Adrenal gland (tissue), 12 donors: Measurements from ENCODE around the gene SEC14L6. TPM values are rescaled to one million over a fixed set of nuclear protein-coding genes. Genes with fewer than 3 reads are reported as not detected.
A peak's percentile ranks its signal among the peaks of the same experiment; 100 is the strongest.

Experiments used
- DNase-seq, 7 donors: peaks; one replicate each; pipeline ENCODE4 v3.0.0-alpha.2; 2019 to 2020
- H3K27ac ChIP-seq, 5 donors: fragments of 200-600 bp; sonication (generic) in 4 of 5; 1 replicate in 3 of 5; 2 replicates in 2 of 5; pipeline versions ENCODE4 v1.5.1 to v1.8.0; 2016 to 2020; ENCODE audit warnings: mild to moderate bottlenecking in 1 of 5
- H3K27me3 ChIP-seq: fragments of 200-600 bp; 2 replicates; pipeline ENCODE4 v1.8.0; 2021
- H3K36me3 ChIP-seq, 2 donors: fragments of 200-600 bp; replicated peaks in 1 of 2; 1 replicate in 1 of 2; 2 replicates in 1 of 2; pipeline versions ENCODE4 v1.5.1 to v1.8.0; 2018 to 2022
- H3K4me1 ChIP-seq, 2 donors: fragments of 200-600 bp; replicated peaks in 1 of 2; 1 replicate in 1 of 2; 2 replicates in 1 of 2; pipeline versions ENCODE4 v1.5.1 to v1.8.0; 2018 to 2021
- H3K4me3 ChIP-seq, 4 donors: fragments of 200-600 bp; sonication (generic) in 3 of 4; one replicate each; pipeline ENCODE4 v1.5.1; 2016 to 2018
- H3K9me3 ChIP-seq, 3 donors: fragments of 200-600 bp; sonication (generic) in 1 of 3; replicated peaks in 1 of 3; 1 replicate in 2 of 3; 2 replicates in 1 of 3; pipeline versions ENCODE4 v1.5.1 to v1.8.0; 2016 to 2021
- POLR2A ChIP-seq, 2 donors: fragments of 450-650 bp; IDR thresholded peaks; one replicate each; pipeline ENCODE4 v1.6.1; 2017; ENCODE audit warnings: antibody characterized with exemption in 2 of 2, mild to moderate bottlenecking in 2 of 2, moderate library complexity in 1 of 2
- WGBS, 4 donors: extraction: QIAGEN DNeasy Blood & Tissue Kit in 2 of 4; methylation state at CpG; one replicate each; pipeline versions ENCODE4 v1.1.5 to v1.1.7; 2013 to 2017; 5-methylcytosine and 5-hydroxymethylcytosine counted together
- intact Hi-C, 2 donors: fragments of 100-400 bp; cut with DNase I; formaldehyde crosslinking; loops; one replicate each; pipeline versions ENCODE4 v1.14.1 to v1.15.0; 2022 to 2023
- polyA plus RNA-seq, 3 donors: library from polyadenylated mRNA; stranded (reverse); fragments of 200-250 nt in 2 of 3; fragments of 350-450 nt in 1 of 3; fragmentation: Illumina TruSeq in 1 of 3; extraction: RNeasy Lipid Tissue Mini Kit (QIAGEN cat#74804) in 1 of 3; gene quantifications; one replicate each; pipeline ENCODE4 v1.2.3, GENCODE V29; 2013 to 2014
- total RNA-seq, 9 donors: library from RNA; depleted of rRNA in 4 of 9; stranded (reverse); fragments of >200 nt in 4 of 9; fragments of 120-200 nt in 1 of 9; fragmentation: NEBNext Ultra II Directional in 1 of 9; extraction: Animal tissue kit (Norgen Biotek cat#: 25700) in 1 of 9; gene quantifications; one replicate each; pipeline versions ENCODE4 v1.1.0 to v1.2.4, GENCODE V29; 2013 to 2023
- TF ChIP-seq, protein P1 (sequence below), 6 experiments: fragments of 450-650 bp in 4 of 6; fragments of 200-600 bp in 2 of 6; sonication (generic) in 1 of 6; IDR thresholded peaks; 1 replicate in 5 of 6; 2 replicates in 1 of 6; pipeline versions ENCODE4 v1.5.1 to v1.8.0; 2016 to 2021; ENCODE audit warnings: antibody characterized with exemption in 6 of 6, mild to moderate bottlenecking in 2 of 6, moderate library complexity in 1 of 6
- donor health status: healthy with polysubstance abuse.
- donor health status: Bipolar disorder and iron deficiency.
- donor health status: DM: yes; HTN: yes; CAD: no.
- donor health status: DM: no; HTN: no; CAD: no.
- donor health status: DM: no; HTN: no; CAD: no.
- donor health status: DM: yes; HTN: yes; CAD: no.

Gene SEC14L6
- total and polyA plus RNA-seq, 12 donors: 0.19 to 4.3 (median 1.2) TPM; not detected in 1

DNA sequence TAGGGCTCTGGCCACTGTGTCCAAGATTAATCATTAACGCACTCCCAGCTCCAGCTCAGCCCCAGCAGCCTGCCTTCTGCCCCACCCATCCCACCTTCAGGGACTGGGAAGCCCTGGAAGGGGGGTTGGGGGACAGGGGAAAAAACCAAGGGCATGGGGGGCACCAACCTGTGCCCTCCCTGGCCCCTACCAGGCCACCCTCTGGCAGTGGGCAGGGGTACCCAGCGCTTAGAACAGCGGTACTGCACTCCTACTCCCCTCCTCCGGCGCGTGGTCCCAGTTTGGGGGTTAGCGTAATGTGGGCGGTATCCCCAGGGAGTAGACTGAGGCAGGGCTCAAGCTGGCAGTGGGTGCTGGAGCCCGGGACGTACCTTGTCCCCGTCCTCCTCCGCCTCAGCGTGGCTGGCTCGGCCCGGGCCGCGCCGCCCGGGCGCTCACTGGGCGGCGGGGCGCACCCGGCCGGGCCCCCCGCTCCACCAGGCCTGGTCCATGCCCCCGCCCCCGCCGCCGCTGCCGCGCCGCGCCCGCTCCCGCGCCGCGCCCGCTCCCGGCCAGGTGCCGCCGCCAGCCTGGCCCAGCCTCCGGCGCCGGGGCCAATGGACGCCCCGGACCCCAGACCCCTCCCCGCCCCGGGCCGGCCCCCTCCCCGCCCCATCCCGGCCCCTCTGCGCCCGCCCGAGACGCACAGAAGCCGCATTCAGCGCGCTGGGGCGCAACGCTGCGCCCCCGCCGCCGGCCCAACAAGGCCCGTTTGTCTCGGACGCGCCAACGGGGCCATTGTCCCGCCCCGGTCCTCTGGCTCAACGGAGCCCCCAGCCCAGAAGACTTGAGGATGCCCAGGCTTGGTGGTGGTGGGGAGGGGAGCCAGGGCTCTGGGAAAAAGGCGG lies 27.8 kb upstream of the SEC14L6 start, which contains the start of gene GAL3ST1:
GAL3ST1 (minus strand) TSS at position 571 of the 887 bp plus-strand sequence. CDS start 17,273 bp downstream, outside the sequence.
- no peak for DNase-seq
- Histone ChIP-seq H3K4me3 (no peak within 1 kb of the TSS), H3K27me3 (no peaks in the 10 kb centered on the region), H3K9me3 (no peaks in the 10 kb centered on the region), H3K36me3 (peaks cover 0 to 36% of the 10 kb centered on the region in 2 donors), H3K4me1 (peaks cover 0 to 4% of the 10 kb centered on the region in 2 donors), H3K27ac (peak within 1 kb of the TSS in 1 of 5 donors; percentile 40)
- TF ChIP-seq, protein P1, sequence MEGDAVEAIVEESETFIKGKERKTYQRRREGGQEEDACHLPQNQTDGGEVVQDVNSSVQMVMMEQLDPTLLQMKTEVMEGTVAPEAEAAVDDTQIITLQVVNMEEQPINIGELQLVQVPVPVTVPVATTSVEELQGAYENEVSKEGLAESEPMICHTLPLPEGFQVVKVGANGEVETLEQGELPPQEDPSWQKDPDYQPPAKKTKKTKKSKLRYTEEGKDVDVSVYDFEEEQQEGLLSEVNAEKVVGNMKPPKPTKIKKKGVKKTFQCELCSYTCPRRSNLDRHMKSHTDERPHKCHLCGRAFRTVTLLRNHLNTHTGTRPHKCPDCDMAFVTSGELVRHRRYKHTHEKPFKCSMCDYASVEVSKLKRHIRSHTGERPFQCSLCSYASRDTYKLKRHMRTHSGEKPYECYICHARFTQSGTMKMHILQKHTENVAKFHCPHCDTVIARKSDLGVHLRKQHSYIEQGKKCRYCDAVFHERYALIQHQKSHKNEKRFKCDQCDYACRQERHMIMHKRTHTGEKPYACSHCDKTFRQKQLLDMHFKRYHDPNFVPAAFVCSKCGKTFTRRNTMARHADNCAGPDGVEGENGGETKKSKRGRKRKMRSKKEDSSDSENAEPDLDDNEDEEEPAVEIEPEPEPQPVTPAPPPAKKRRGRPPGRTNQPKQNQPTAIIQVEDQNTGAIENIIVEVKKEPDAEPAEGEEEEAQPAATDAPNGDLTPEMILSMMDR (IDR thresholded peaks at IDR 0.05): no peak
- no peak for TF ChIP-seq POLR2A (IDR thresholded peaks at IDR 0.05)
- 7 to 40% (median 13%) methylated on average over 1 to 69 of the region's 75 CpGs for WGBS, 4 donors
- intact Hi-C loops: no loop called here

DNA sequence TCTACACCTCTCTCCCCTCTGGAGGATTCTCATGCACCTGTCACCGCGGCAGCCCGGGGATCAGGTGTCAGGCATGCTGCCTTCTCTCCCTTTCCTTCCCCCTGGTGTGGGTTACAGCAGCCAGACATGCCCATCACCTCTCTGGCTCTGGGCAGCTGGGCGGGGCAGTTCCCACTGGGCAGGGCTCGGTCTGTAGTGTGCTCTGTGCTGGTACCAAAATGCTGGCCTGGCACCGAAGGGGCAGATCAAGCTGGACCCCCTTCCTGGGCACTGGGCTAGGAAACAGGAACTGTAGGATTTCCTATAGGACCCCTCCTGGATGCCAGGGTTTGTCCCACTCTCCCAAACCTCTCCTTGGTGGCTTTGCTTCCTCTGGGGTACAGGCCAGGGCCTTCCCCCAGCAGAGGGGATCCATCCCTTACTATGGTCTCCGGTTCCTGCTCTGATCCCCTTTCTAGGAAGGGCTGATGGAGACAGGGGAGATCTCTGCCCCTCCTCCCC lies 27.1 kb upstream of the SEC14L6 start:
- 45 to 60% (median 49%) methylated on average over 3 to 7 of the region's 7 CpGs for WGBS, 4 donors
- no peak for DNase-seq
- Histone ChIP-seq H3K4me3 (no peak overlapping the region), H3K4me1 (peaks cover 0 to 4% of the 10 kb centered on the region in 2 donors), H3K27me3 (no peaks in the 10 kb centered on the region), H3K36me3 (peaks cover 0 to 29% of the 10 kb centered on the region in 2 donors), H3K9me3 (no peaks in the 10 kb centered on the region), H3K27ac (no peak overlapping the region)
- intact Hi-C loops: no loop called here
- TF ChIP-seq, protein P1 (IDR thresholded peaks at IDR 0.05): no peak
- TF ChIP-seq POLR2A (IDR thresholded peaks at IDR 0.05): no peak

DNA sequence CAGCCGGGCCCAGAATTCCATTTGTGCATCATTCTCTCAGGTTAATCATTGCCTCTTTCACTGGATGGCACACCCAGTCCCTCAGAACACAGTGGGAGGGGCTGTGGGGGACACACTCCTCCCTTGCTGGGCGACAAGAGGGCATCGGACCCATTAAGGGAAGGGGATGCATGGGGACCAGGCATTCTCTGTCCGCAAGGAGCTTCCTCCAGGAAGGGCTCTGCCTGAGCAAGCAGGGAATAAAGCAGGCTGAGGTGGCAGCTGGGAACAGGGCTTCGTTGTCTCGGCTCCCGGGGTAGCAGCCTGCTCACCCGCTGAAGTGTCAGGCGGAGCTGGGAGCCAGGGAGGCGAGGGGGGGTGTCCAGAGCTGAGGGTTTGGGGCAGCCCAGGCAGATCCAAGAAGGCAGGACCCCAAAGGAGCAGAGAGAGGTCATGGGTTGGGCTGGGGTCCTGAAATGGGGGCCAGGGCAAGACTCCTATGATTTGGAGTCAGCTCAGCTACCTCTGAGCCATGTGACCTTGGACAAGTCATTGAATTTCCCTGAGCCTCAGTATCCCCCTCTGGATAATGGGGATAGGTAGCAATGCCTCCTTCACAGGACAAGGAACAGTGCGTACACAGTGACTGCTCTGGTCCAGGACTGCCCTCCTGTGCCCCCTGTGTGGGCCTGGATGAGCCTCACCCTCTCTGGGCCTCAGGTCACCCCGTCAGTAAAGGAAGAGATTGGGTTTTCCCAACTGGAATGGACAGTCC lies 26.5 kb upstream of the SEC14L6 start:
- H3K27me3 ChIP-seq: no peaks in the 10 kb centered on the region
- WGBS, 4 donors: 37 to 53% (median 39%) methylated on average over 9 to 12 of the region's 12 CpGs
- H3K36me3 ChIP-seq: peaks cover 0 to 23% of the 10 kb centered on the region in 2 donors
- peaks cover 0 to 4% of the 10 kb centered on the region in 2 donors for H3K4me1 ChIP-seq
- no peak for DNase-seq
- H3K27ac ChIP-seq: no peak overlapping the region
- H3K9me3 ChIP-seq: no peaks in the 10 kb centered on the region
- no peak overlapping the region for H3K4me3 ChIP-seq
- intact Hi-C loops: no loop called here
- TF ChIP-seq, protein P1 (IDR thresholded peaks at IDR 0.05): no peak
- TF ChIP-seq POLR2A (IDR thresholded peaks at IDR 0.05): no peak

DNA sequence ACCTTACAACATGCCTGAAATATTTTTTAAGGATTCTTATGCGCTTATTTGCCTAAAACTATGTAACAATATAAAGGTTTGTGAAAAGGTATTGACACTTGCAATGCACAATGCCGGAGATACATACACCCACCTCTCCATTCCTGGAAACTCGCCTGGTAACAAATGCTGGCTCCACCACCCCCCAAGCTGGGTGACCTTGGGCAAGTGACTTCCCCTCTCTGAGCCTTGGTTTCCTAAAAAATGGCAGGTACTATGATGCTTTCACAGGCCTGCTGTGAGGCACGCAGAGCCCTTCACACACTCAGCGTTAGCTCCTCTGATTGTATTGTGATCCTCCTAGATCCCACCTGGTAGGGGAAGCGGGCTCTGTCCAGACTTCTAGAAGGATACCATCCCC lies 25.7 kb upstream of the SEC14L6 start:
- H3K4me3 ChIP-seq: no peak overlapping the region
- peaks cover 0 to 4% of the 10 kb centered on the region in 2 donors for H3K4me1 ChIP-seq
- no peak overlapping the region for H3K27ac ChIP-seq
- 76 to 87% (median 79%) methylated on average over 6 of the region's 6 CpGs for WGBS, 4 donors
- TF ChIP-seq POLR2A (IDR thresholded peaks at IDR 0.05): no peak
- TF ChIP-seq, protein P1 (IDR thresholded peaks at IDR 0.05): no peak
- intact Hi-C loops: no loop called here
- H3K36me3 ChIP-seq: peaks cover 0 to 15% of the 10 kb centered on the region in 2 donors
- H3K9me3 ChIP-seq: no peaks in the 10 kb centered on the region
- no peaks in the 10 kb centered on the region for H3K27me3 ChIP-seq
- DNase-seq: no peak
